ENCODE data around the gene WDR38.

The WDR38 gene

GRCh38 chr9:124878021-124878420 lies 24.8 kb downstream of the WDR38 start:
- H3K27ac Mint-ChIP-seq, result no peak overlapping the region
- no peaks in the 10 kb centered on the region for H3K27me3 Mint-ChIP-seq (ENCODE audit: low read depth)
- peaks cover 36% of the 10 kb centered on the region for H3K36me3 Mint-ChIP-seq (ENCODE audit: low read depth)
- no peak overlapping the region for H3K4me3 Mint-ChIP-seq
- no peaks in the 10 kb centered on the region for H3K9me3 Mint-ChIP-seq
- peaks cover 8% of the 10 kb centered on the region for H3K4me1 Mint-ChIP-seq (ENCODE audit: low read depth)

GRCh38 chr9:124878518-124878917 lies 25.3 kb downstream of the WDR38 start:
- Mint-ChIP-seq H3K4me3 (no peak overlapping the region), H3K36me3 (ENCODE audit: low read depth) (peaks cover 34% of the 10 kb centered on the region), H3K27me3 (ENCODE audit: low read depth) (no peaks in the 10 kb centered on the region), H3K9me3 (no peaks in the 10 kb centered on the region), H3K4me1 (ENCODE audit: low read depth) (peaks cover 5% of the 10 kb centered on the region), H3K27ac (no peak overlapping the region)

- H3K27ac Mint-ChIP-seq, result no peak overlapping the region
- H3K4me1 Mint-ChIP-seq (ENCODE audit: low read depth), result peaks cover 4% of the 10 kb centered on the region
- peaks cover 33% of the 10 kb centered on the region for H3K36me3 Mint-ChIP-seq (ENCODE audit: low read depth)
- H3K27me3 Mint-ChIP-seq (ENCODE audit: low read depth), result no peaks in the 10 kb centered on the region
- no peak overlapping the region for H3K4me3 Mint-ChIP-seq
- H3K9me3 Mint-ChIP-seq, result no peaks in the 10 kb centered on the region
These were observed 26.0 kb downstream of the WDR38 start for GRCh38 chr9:124879226-124879625.

- Mint-ChIP-seq H3K4me3 (no peak overlapping the region), H3K4me1 (ENCODE audit: low read depth) (peaks cover 4% of the 10 kb centered on the region), H3K27ac (no peak overlapping the region), H3K9me3 (no peaks in the 10 kb centered on the region), H3K36me3 (ENCODE audit: low read depth) (peaks cover 27% of the 10 kb centered on the region), H3K27me3 (ENCODE audit: low read depth) (no peaks in the 10 kb centered on the region)
These were observed 27.2 kb downstream of the WDR38 start for GRCh38 chr9:124880501-124880900.

GRCh38 chr9:124881138-124881743 lies 28.0 kb downstream of the WDR38 start:
- no peaks in the 10 kb centered on the region for H3K27me3 Mint-ChIP-seq (ENCODE audit: low read depth)
- H3K36me3 Mint-ChIP-seq (ENCODE audit: low read depth), result peaks cover 32% of the 10 kb centered on the region
- no peaks in the 10 kb centered on the region for H3K9me3 Mint-ChIP-seq
- peaks cover 4% of the 10 kb centered on the region for H3K4me1 Mint-ChIP-seq (ENCODE audit: low read depth)
- no peak overlapping the region for H3K4me3 Mint-ChIP-seq
- H3K27ac Mint-ChIP-seq, result no peak overlapping the region

GRCh38 chr9:124882231-124882630 lies 29.0 kb downstream of the WDR38 start:
- H3K27ac Mint-ChIP-seq, result no peak overlapping the region
- H3K4me3 Mint-ChIP-seq, result no peak overlapping the region
- H3K9me3 Mint-ChIP-seq, result no peaks in the 10 kb centered on the region
- peaks cover 32% of the 10 kb centered on the region for H3K36me3 Mint-ChIP-seq (ENCODE audit: low read depth)
- no peaks in the 10 kb centered on the region for H3K27me3 Mint-ChIP-seq (ENCODE audit: low read depth)
- no peaks in the 10 kb centered on the region for H3K4me1 Mint-ChIP-seq (ENCODE audit: low read depth)

GRCh38 chr9:124884376-124884775 lies 31.1 kb downstream of the WDR38 start:
- no peak overlapping the region for H3K27ac Mint-ChIP-seq

GRCh38 chr9:124885551-124885950 lies 32.3 kb downstream of the WDR38 start:
- H3K36me3 Mint-ChIP-seq (ENCODE audit: low read depth), result peaks cover 29% of the 10 kb centered on the region
- no peaks in the 10 kb centered on the region for H3K27me3 Mint-ChIP-seq (ENCODE audit: low read depth)
- no peaks in the 10 kb centered on the region for H3K4me1 Mint-ChIP-seq (ENCODE audit: low read depth)
- no peak overlapping the region for H3K4me3 Mint-ChIP-seq
- H3K9me3 Mint-ChIP-seq, result no peaks in the 10 kb centered on the region
- no peak overlapping the region for H3K27ac Mint-ChIP-seq

More at GRCh38 chr9:124884376-124884775, 31.1 kb downstream of the WDR38 start:
- no peaks in the 10 kb centered on the region for H3K27me3 Mint-ChIP-seq (ENCODE audit: low read depth)
- peaks cover 24% of the 10 kb centered on the region for H3K36me3 Mint-ChIP-seq (ENCODE audit: low read depth)
- no peak overlapping the region for H3K4me3 Mint-ChIP-seq
- H3K9me3 Mint-ChIP-seq, result no peaks in the 10 kb centered on the region
- no peaks in the 10 kb centered on the region for H3K4me1 Mint-ChIP-seq (ENCODE audit: low read depth)

- Mint-ChIP-seq H3K4me3 (no peak overlapping the region), H3K4me1 (ENCODE audit: low read depth) (no peaks in the 10 kb centered on the region), H3K9me3 (no peaks in the 10 kb centered on the region), H3K27ac (no peak overlapping the region), H3K36me3 (ENCODE audit: low read depth) (peaks cover 30% of the 10 kb centered on the region), H3K27me3 (ENCODE audit: low read depth) (no peaks in the 10 kb centered on the region)
These were observed 33.2 kb downstream of the WDR38 start for GRCh38 chr9:124886461-124886860.

- Mint-ChIP-seq H3K27me3 (ENCODE audit: low read depth) (no peaks in the 10 kb centered on the region), H3K36me3 (ENCODE audit: low read depth) (peaks cover 28% of the 10 kb centered on the region), H3K4me3 (no peak overlapping the region), H3K4me1 (ENCODE audit: low read depth) (no peaks in the 10 kb centered on the region), H3K27ac (no peak overlapping the region), H3K9me3 (no peaks in the 10 kb centered on the region)
These were observed 33.7 kb downstream of the WDR38 start for GRCh38 chr9:124886866-124887492.

- Mint-ChIP-seq H3K4me1 (ENCODE audit: low read depth) (no peaks in the 10 kb centered on the region), H3K27me3 (ENCODE audit: low read depth) (no peaks in the 10 kb centered on the region), H3K4me3 (no peak overlapping the region), H3K27ac (no peak overlapping the region), H3K36me3 (ENCODE audit: low read depth) (peaks cover 28% of the 10 kb centered on the region), H3K9me3 (no peaks in the 10 kb centered on the region)
These were observed 34.6 kb downstream of the WDR38 start for GRCh38 chr9:124887832-124888231.

GRCh38 chr9:124889006-124889405 lies 35.7 kb downstream of the WDR38 start:
- H3K9me3 Mint-ChIP-seq, result no peaks in the 10 kb centered on the region
- H3K36me3 Mint-ChIP-seq (ENCODE audit: low read depth), result peaks cover 31% of the 10 kb centered on the region
- no peaks in the 10 kb centered on the region for H3K4me1 Mint-ChIP-seq (ENCODE audit: low read depth)
- H3K27ac Mint-ChIP-seq, result no peak overlapping the region
- no peak overlapping the region for H3K4me3 Mint-ChIP-seq
- H3K27me3 Mint-ChIP-seq (ENCODE audit: low read depth), result no peaks in the 10 kb centered on the region

GRCh38 chr9:124890179-124890578 lies 36.9 kb downstream of the WDR38 start:
- H3K27me3 Mint-ChIP-seq (ENCODE audit: low read depth), result no peaks in the 10 kb centered on the region
- H3K9me3 Mint-ChIP-seq, result no peaks in the 10 kb centered on the region
- H3K36me3 Mint-ChIP-seq (ENCODE audit: low read depth), result peaks cover 42% of the 10 kb centered on the region
- H3K4me1 Mint-ChIP-seq (ENCODE audit: low read depth), result peaks cover 6% of the 10 kb centered on the region
- no peak overlapping the region for H3K27ac Mint-ChIP-seq
- H3K4me3 Mint-ChIP-seq, result no peak overlapping the region

GRCh38 chr9:124894035-124894740 lies 40.9 kb downstream of the WDR38 start:
- Mint-ChIP-seq H3K9me3 (no peaks in the 10 kb centered on the region), H3K27ac (peak overlapping the region; percentile 33), H3K27me3 (ENCODE audit: low read depth) (no peaks in the 10 kb centered on the region), H3K4me3 (no peak overlapping the region), H3K36me3 (ENCODE audit: low read depth) (peaks cover 38% of the 10 kb centered on the region), H3K4me1 (ENCODE audit: low read depth) (peaks cover 6% of the 10 kb centered on the region)

GRCh38 chr9:124894741-124895170 lies 41.5 kb downstream of the WDR38 start:
- Mint-ChIP-seq H3K36me3 (ENCODE audit: low read depth) (peaks cover 33% of the 10 kb centered on the region), H3K27me3 (ENCODE audit: low read depth) (no peaks in the 10 kb centered on the region), H3K4me1 (ENCODE audit: low read depth) (peaks cover 6% of the 10 kb centered on the region), H3K27ac (peak overlapping the region; percentile 33), H3K9me3 (no peaks in the 10 kb centered on the region), H3K4me3 (no peak overlapping the region)

Data from T-helper 1 cell treated with Interleukin-12 subunit alpha and Interleukin-12 subunit beta and Interleukin-4 antibody, amounts not matched to agents 30 μg/mL and 1 μg/mL, for 36 hours (primary cell).